ENCODE results near the gene VILL.
"Not testable (repeated sequence)": the region's sequence is repeated elsewhere in the genome, so short reads cannot be mapped to it uniquely, and the experiment has no call there.

VILL gene

DNA sequence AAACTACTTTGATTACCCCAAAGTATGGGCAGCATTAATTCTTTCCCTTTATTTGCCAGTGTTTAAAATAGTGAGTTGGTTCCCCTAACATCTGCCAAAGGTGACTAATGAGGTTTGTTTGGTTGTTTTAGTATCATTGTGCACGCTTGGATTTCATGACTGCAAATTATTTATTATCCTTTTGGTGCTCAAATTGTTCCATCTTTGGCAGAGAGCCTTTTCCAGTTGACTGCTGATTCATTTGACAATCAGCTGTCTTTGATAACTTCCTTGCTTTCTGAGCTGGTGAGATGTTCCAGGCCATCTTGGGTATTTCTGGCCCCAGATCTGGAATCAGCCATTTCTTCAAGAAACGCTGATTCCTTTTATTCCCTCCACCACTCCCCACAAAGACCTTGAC lies 57.3 kb downstream of the VILL start:
- no peak overlapping the region for H3K4me3 ChIP-seq (ENCODE audit: low read length)
- no peak for TF ChIP-seq ZNF274 (IDR thresholded peaks at IDR 0.05; ENCODE audit: low read depth, low read length)

DNA sequence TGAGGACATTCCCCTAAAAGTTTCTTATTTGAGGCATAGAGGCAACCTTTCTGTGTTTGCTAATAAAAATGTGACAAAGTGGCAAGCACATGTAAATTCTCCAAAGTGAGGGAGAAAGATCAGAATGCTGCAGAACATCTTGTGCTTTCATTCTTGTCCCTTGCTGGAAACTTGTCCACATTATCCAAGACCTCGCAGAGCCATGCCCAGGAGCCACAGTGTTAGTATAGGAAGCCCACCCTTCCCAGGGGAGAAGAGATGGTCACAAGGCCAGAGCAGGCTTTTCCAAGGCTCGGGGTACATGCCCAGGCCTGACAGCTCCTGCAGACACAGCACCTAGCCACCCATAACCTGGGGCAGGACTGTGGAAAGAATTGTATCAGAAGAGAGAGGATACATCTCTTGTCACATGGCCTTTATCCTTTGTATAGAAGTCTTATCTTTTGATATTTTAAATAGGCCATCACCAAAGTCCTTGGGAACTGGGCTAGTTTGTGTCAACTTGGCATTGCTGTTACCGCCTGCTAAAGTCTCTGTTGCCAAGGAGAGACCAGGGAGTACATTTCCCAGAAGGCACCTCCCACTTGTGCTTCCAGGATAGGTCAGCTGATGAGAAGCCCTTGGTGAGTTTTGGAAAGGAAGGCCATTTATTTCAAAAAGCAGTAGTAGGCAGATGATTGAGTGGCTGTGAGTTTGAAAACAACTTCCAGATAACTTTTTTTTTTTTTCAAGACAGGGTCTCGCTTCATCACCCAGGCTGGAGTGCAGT lies 59.0 kb downstream of the VILL start:
- H3K4me3 ChIP-seq (ENCODE audit: low read length), result no peak overlapping the region
- TF ChIP-seq ZNF274 (IDR thresholded peaks at IDR 0.05; ENCODE audit: low read depth, low read length), result no peak

DNA sequence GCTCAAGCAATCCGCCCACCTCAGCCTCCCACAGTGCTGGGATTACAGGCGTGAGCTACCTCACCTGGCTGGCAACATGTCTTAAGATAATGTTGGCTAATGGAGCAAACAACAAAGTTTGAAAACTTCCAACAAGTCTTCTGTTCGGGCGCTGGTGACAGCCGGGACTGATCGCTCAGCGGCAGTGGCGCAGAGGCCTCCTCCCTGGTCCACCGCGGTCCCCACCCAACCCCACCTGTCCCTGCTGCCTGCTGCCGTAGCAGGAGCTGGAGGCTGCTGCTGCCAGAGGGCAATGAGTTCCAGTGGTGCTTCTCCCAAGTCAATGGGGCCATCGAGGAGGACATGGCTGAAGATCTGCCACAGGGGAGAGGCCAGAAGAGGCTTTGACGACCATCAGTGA lies 60.5 kb downstream of the VILL start:
- no peak for TF ChIP-seq ZNF274 (IDR thresholded peaks at IDR 0.05; ENCODE audit: low read depth, low read length)
- H3K4me3 ChIP-seq (ENCODE audit: low read length), result no peak overlapping the region

DNA sequence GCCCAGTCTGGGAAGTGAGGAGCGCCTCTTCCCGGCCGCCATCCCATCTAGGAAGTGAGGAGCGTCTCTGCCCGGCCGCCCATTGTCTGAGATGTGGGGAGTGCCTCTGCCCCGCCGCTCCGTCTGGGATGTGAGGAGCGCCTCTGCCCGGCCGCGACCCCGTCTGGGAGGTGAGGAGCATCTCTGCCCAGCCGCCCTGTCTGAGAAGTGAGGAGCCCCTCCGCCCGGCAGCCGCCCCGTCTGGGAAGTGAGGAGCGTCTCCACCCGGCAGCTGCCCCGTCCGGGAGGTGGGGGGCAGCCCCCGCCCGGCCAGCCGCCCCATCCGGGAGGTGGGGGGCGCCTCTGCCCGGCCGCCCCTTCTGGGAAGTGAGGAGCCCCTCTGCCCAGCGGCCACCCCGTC lies 62.7 kb downstream of the VILL start:
- not testable (repeated sequence) for H3K4me3 ChIP-seq (ENCODE audit: low read length)

DNA sequence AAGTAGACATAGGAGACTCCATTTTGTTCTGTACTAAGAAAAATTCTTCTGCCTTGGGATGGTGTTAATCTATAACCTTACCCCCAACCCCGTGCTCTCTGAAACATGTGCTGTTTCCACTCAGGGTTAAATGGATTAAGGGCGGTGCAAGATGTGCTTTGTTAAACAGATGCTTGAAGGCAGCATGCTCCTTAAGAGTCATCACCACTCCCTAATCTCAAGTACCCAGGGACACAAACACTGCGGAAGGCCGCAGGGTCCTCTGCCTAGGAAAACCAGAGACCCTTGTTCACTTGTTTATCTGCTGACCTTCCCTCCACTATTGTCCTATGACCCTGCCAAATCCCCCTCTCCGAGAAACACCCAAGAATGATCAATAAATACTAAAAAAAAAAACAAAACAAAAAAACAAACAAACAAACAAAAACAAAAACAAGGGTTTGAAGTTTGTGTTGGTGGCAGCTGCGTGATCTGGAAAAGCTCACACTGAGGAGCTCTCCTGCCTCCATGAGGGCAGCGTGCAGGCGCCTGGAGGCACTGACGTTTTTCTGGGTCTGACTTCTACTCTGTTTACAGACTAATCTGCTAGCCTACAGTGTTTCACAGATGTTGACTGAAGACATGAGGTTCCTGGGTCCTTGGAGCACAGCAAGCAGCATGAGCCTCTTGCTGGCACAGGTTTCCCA lies 63.4 kb downstream of the VILL start:
- not testable (repeated sequence) for H3K4me3 ChIP-seq (ENCODE audit: low read length)

DNA sequence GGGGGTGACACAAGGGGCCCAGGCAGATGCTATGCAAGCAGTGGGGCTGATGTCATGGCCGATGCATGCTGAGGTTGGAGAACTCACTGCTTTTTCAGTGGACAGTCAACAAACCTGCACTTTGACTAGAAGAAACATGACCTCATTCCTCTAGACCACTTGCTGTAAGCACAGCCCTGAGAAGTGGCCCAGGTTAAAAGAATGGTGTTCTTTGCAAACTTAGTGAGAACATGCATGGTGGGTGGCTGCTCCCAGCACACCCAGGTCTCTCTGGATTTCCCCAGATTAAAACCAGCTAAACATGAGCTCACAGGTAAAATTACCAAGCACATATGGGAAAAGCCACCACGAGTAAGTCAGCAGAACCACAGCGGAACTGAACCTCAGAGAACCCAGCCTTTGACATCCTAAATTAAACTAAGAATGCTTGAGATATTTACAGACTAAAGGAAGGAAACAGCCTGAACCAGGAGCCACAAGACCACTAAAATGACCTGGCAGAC lies 64.0 kb downstream of the VILL start:
- TF ChIP-seq ZNF274 (IDR thresholded peaks at IDR 0.05; ENCODE audit: low read depth, low read length), result no peak
- no peak overlapping the region for H3K4me3 ChIP-seq (ENCODE audit: low read length)

All from GM08714 (cell line).